ENCODE data around the gene FANK1. TPM values are rescaled to one million over a fixed set of nuclear protein-coding genes. Genes with fewer than 3 reads are reported as not detected.

The FANK1 gene
- polyA plus RNA-seq, 1 of the 3 experiments (the other 2 are of a cell fraction), result 12.3 TPM

GRCh38 chr10:125868372-125868975, 27.9 kb upstream of the FANK1 start:
- H3K4me1 ChIP-seq (ENCODE audit: control insufficient read depth in 1 of 2, insufficient read depth in 2 of 2, low read depth in 1 of 2, low read length in 1 of 2), result no peaks in the 10 kb centered on the region
- H3K9ac ChIP-seq, result no peak overlapping the region
- no peak overlapping the region; a peak in 1 of 4 replicates for H3K4me3 ChIP-seq (ENCODE audit: low read depth in 2 of 2, low read length in 1 of 2)
- no peaks in the 10 kb centered on the region for H3K27me3 ChIP-seq (ENCODE audit: insufficient read depth)
- H3K4me2 ChIP-seq, result no peak overlapping the region
- H3K9me2 ChIP-seq, result no peaks in the 10 kb centered on the region
- no peaks in the 10 kb centered on the region for H3K9me3 ChIP-seq
- H2AFZ ChIP-seq (ENCODE audit: low read depth), result no peak overlapping the region
- 83% methylated on average over 7 of the region's 7 CpGs for WGBS (ENCODE audit: low lambda C conversion rate)
- H3K36me3 ChIP-seq (replicated peaks in 1 of 2; ENCODE audit: control insufficient read depth in 1 of 2, insufficient read depth in 2 of 2, low read length in 1 of 2), result peaks cover 17 to 20% of the 10 kb centered on the region in 2 experiments
- CTCF ChIA-PET, result interaction anchor here (0.9 to 4.0 kb wide), 9 partner anchors 9 to 113 kb away, joined by 3 to 19 read pairs (median 5); partner anchors contain the start of gene DHX32
- peak; percentile 32 for DNase-seq
- H3F3A ChIP-seq (replicated peaks; ENCODE audit: insufficient read depth), result peaks cover 6% of the 10 kb centered on the region
- H3K79me2 ChIP-seq (ENCODE audit: insufficient read depth), result no peaks in the 10 kb centered on the region
- no peak overlapping the region for H3K27ac ChIP-seq (ENCODE audit: low read depth in 2 of 2, low read length in 1 of 2)
- POLR2A ChIA-PET, result interaction anchor here (0.7 kb wide), 1 partner anchor 277 kb away, joined by 4 read pairs; no protein-coding TSS in a partner anchor
- no peaks in the 10 kb centered on the region for H4K20me1 ChIP-seq (ENCODE audit: insufficient read depth)
- no peak for TF ChIP-seq TEAD4 (IDR thresholded peaks at IDR 0.05; ENCODE audit: borderline replicate concordance, insufficient read depth)
- TF ChIP-seq TCF12 (IDR thresholded peaks at IDR 0.05), result no peak
- TF ChIP-seq FOSL2 (IDR thresholded peaks at IDR 0.05; ENCODE audit: borderline replicate concordance, low read depth), result no peak
- TF ChIP-seq POLR2AphosphoS5 (IDR thresholded peaks at IDR 0.05; ENCODE audit: low read depth, low read length), result no peak
- TF ChIP-seq SIN3A (IDR thresholded peaks at IDR 0.05; ENCODE audit: borderline replicate concordance, low read depth, low read length), result no peak
- TF ChIP-seq MXI1 (IDR thresholded peaks at IDR 0.05; ENCODE audit: low read depth, low read length), result no peak
- 0 out of 2 replicates have a peak, but pooled peaks have one; percentile 9 for TF ChIP-seq RCOR1 (IDR thresholded peaks at IDR 0.05; ENCODE audit: low read length)
- TF ChIP-seq JUND (IDR thresholded peaks at IDR 0.05), result no peak
- TF ChIP-seq EZH2phosphoT487 (IDR thresholded peaks at IDR 0.05; ENCODE audit: borderline replicate concordance, low read depth), result no peak
- TF ChIP-seq NRF1 (IDR thresholded peaks at IDR 0.05; ENCODE audit: low read depth, low read length), result no peak
- TF ChIP-seq TAF1 (IDR thresholded peaks at IDR 0.05; ENCODE audit: borderline replicate concordance, low read depth, low read length), result no peak
- TF ChIP-seq SMC3 (IDR thresholded peaks at IDR 0.05; ENCODE audit: low read depth, low read length), result peak; percentile 40
- TF ChIP-seq PBX3 (IDR thresholded peaks at IDR 0.05), result no peak
- no peak for TF ChIP-seq ZBTB33 (IDR thresholded peaks at IDR 0.05; ENCODE audit: borderline replicate concordance, low read depth)
- TF ChIP-seq CTCF (IDR thresholded peaks at IDR 0.05), result peak; percentile 87
- TF ChIP-seq USF2 (IDR thresholded peaks at IDR 0.05; ENCODE audit: borderline replicate concordance, low read depth, low read length), result no peak
- no peak for TF ChIP-seq ELF1 (IDR thresholded peaks at IDR 0.05)
- no peak for TF ChIP-seq YY1 (IDR thresholded peaks at IDR 0.05; ENCODE audit: low read depth)
- no peak for TF ChIP-seq FOXJ3 (CRISPR knock-in tag; IDR thresholded peaks at IDR 0.05)
- no peak for TF ChIP-seq CHD2 (IDR thresholded peaks at IDR 0.05; ENCODE audit: low read length, partially characterized antibody)
- no peak for TF ChIP-seq GABPA (IDR thresholded peaks at IDR 0.05; ENCODE audit: low read depth)
- no peak for TF ChIP-seq RFX5 (IDR thresholded peaks at IDR 0.05; ENCODE audit: low read length)
- TF ChIP-seq EP300 (IDR thresholded peaks at IDR 0.05; ENCODE audit: borderline replicate concordance in 1 of 2, low read depth in 1 of 2, low read length in 1 of 2), result no peak
- TF ChIP-seq MEF2A (IDR thresholded peaks at IDR 0.05; ENCODE audit: borderline replicate concordance, low read depth), result no peak
- TF ChIP-seq RAD21 (IDR thresholded peaks at IDR 0.05; ENCODE audit: low read length), result peak; percentile 74

Data from SK-N-SH (cell line).